HEK293 (cell line): Measurements from ENCODE around the gene BCL7A.

Experiments used
- ZBTB1 ChIP-seq: fragments of 450-650 bp; formaldehyde crosslinking; IDR thresholded peaks from 2 replicates; pipeline ENCODE4 v1.5.1; 2016; ENCODE audit warnings: missing biosample characterization, missing genetic modification characterization
- ZNF148 ChIP-seq: fragments of 450-650 bp; formaldehyde crosslinking; IDR thresholded peaks from 2 replicates; pipeline ENCODE4 v1.5.0; 2017; ENCODE audit warnings: missing biosample characterization, missing genetic modification characterization, borderline replicate concordance

GRCh38 chr12:122086641-122087285, 65.1 kb downstream of the BCL7A start:
- TF ChIP-seq ZBTB1 (tag by site-specific recombination) (no peak), ZNF148 (tag by site-specific recombination) (no peak)
